ENCODE data around the gene CATSPER1. TPM values are rescaled to one million over a fixed set of nuclear protein-coding genes. Genes with fewer than 3 reads are reported as not detected.

The CATSPER1 gene
- total RNA-seq, 1 donor from 2014 or later: 0.54 TPM

GRCh38 chr11:66048547-66049323, 22.5 kb upstream of the CATSPER1 start, which contains the start of gene GAL3ST3:
Gene GAL3ST3, minus strand, starts transcription at chr11:66049161. Its CDS starts 3,746 bp downstream, at chr11:66045415.
- peaks cover 46% of the 10 kb centered on the region for H3K4me1 Mint-ChIP-seq (ENCODE audit: unreplicated experiment)
- no peak within 1 kb of the TSS for H3K4me3 Mint-ChIP-seq (ENCODE audit: unreplicated experiment)
- H3K36me3 Mint-ChIP-seq (ENCODE audit: unreplicated experiment): peaks cover 5% of the 10 kb centered on the region
- H3K9me3 Mint-ChIP-seq (ENCODE audit: unreplicated experiment): no peaks in the 10 kb centered on the region
- H3K27me3 Mint-ChIP-seq (ENCODE audit: unreplicated experiment): no peaks in the 10 kb centered on the region
- TF ChIP-seq CTCF (IDR thresholded peaks at IDR 0.05): no peak
- no peak for DNase-seq (ENCODE audit: extremely low spot score, unreplicated experiment)
- no peak within 1 kb of the TSS for H3K27ac Mint-ChIP-seq (ENCODE audit: unreplicated experiment)

DNA sequence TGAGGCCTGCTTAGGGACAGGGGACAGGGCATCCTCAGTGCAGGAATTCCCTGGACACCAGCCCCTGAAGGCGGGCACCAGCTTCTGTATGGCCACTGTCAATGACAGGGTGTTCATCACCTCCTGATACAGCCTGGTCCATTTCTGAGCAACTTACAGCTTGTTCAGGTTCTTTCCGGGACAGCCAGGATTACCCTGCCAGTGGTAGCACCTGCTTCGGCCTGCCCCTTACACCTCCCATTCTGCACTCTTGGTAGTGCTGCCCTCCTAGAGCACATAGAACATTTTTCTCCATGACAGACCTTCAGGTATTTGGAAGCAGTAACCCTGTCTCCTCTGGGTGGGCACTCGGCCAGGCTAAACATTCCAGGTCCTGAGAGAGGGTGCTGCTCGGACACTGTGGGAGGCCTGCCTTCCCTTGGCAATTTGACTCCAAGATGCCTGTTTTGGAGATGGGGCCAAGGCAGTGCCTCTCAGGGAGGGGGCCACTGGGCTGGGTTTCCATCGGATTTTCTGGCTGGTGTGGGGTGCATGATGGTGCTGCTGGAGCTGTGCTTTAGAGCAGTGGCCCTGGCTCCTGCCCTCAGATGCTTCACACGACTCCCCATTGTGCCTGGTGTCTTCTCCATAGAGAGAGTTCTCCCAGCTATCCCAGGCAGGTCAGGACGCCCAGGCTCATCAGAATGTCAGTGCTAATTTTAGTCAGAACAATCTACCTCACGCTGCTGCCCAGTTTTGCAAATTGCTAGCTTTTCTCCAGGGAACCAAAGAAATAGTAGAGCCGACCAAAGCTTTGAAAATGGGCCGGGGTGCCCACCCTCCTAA, 21.5 kb upstream of the CATSPER1 start:
- no peaks in the 10 kb centered on the region for H3K27me3 Mint-ChIP-seq (ENCODE audit: unreplicated experiment)
- H3K36me3 Mint-ChIP-seq (ENCODE audit: unreplicated experiment): peaks cover 3% of the 10 kb centered on the region
- TF ChIP-seq CTCF (IDR thresholded peaks at IDR 0.05): no peak
- no peak for DNase-seq (ENCODE audit: extremely low spot score, unreplicated experiment)
- peaks cover 39% of the 10 kb centered on the region for H3K4me1 Mint-ChIP-seq (ENCODE audit: unreplicated experiment)
- no peaks in the 10 kb centered on the region for H3K9me3 Mint-ChIP-seq (ENCODE audit: unreplicated experiment)
- H3K4me3 Mint-ChIP-seq (ENCODE audit: unreplicated experiment): no peak overlapping the region
- no peak overlapping the region for H3K27ac Mint-ChIP-seq (ENCODE audit: unreplicated experiment)

DNA sequence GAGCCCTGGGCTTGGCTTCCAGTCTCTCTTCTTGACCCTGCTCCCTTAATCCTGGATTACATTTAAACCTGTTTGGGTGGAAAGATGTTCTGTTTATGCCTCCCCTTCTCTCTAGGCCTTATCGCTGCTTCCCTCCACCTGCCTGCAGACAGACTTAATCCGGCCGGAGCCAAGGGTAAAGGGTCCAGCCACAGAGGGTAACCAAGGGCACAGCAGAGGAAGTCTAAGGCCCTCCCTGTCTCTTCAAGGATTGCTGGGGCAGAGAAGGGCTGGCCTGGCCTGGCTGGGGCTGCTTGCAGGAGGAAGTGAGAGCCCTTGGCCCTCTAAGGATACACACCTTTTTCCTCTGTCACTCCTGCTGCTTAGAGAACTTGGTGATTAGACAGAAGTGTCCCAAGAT, 20.6 kb upstream of the CATSPER1 start:
- Mint-ChIP-seq H3K27me3 (ENCODE audit: unreplicated experiment) (no peaks in the 10 kb centered on the region), H3K36me3 (ENCODE audit: unreplicated experiment) (no peaks in the 10 kb centered on the region), H3K9me3 (ENCODE audit: unreplicated experiment) (no peaks in the 10 kb centered on the region), H3K4me1 (ENCODE audit: unreplicated experiment) (peaks cover 34% of the 10 kb centered on the region), H3K4me3 (ENCODE audit: unreplicated experiment) (no peak overlapping the region), H3K27ac (ENCODE audit: unreplicated experiment) (no peak overlapping the region)
- no peak for DNase-seq (ENCODE audit: extremely low spot score, unreplicated experiment)
- TF ChIP-seq CTCF (IDR thresholded peaks at IDR 0.05): no peak

- no peak overlapping the region for H3K4me3 Mint-ChIP-seq (ENCODE audit: unreplicated experiment)
- peak; percentile 92 for DNase-seq (ENCODE audit: extremely low spot score, unreplicated experiment)
- no peaks in the 10 kb centered on the region for H3K27me3 Mint-ChIP-seq (ENCODE audit: unreplicated experiment)
- H3K4me1 Mint-ChIP-seq (ENCODE audit: unreplicated experiment): peaks cover 23% of the 10 kb centered on the region
- peak; percentile 91 for TF ChIP-seq CTCF (IDR thresholded peaks at IDR 0.05)
- no peaks in the 10 kb centered on the region for H3K36me3 Mint-ChIP-seq (ENCODE audit: unreplicated experiment)
- no peaks in the 10 kb centered on the region for H3K9me3 Mint-ChIP-seq (ENCODE audit: unreplicated experiment)
- no peak overlapping the region for H3K27ac Mint-ChIP-seq (ENCODE audit: unreplicated experiment)
These were observed 18.9 kb upstream of the CATSPER1 start for GRCh38 chr11:66045177-66045639.

GRCh38 chr11:66044757-66045156, 18.5 kb upstream of the CATSPER1 start:
- no peak for DNase-seq (ENCODE audit: extremely low spot score, unreplicated experiment)
- Mint-ChIP-seq H3K4me3 (ENCODE audit: unreplicated experiment) (no peak overlapping the region), H3K27ac (ENCODE audit: unreplicated experiment) (no peak overlapping the region)

More at GRCh38 chr11:66044757-66045156, 18.5 kb upstream of the CATSPER1 start:
- Mint-ChIP-seq H3K9me3 (ENCODE audit: unreplicated experiment) (no peaks in the 10 kb centered on the region), H3K27me3 (ENCODE audit: unreplicated experiment) (no peaks in the 10 kb centered on the region), H3K4me1 (ENCODE audit: unreplicated experiment) (peaks cover 23% of the 10 kb centered on the region), H3K36me3 (ENCODE audit: unreplicated experiment) (no peaks in the 10 kb centered on the region)
- no peak for TF ChIP-seq CTCF (IDR thresholded peaks at IDR 0.05)
